ENCODE results near the gene PKD2L2.
"Not testable (repeated sequence)": the region's sequence is repeated elsewhere in the genome, so short reads cannot be mapped to it uniquely, and the experiment has no call there.

The PKD2L2 gene

DNA sequence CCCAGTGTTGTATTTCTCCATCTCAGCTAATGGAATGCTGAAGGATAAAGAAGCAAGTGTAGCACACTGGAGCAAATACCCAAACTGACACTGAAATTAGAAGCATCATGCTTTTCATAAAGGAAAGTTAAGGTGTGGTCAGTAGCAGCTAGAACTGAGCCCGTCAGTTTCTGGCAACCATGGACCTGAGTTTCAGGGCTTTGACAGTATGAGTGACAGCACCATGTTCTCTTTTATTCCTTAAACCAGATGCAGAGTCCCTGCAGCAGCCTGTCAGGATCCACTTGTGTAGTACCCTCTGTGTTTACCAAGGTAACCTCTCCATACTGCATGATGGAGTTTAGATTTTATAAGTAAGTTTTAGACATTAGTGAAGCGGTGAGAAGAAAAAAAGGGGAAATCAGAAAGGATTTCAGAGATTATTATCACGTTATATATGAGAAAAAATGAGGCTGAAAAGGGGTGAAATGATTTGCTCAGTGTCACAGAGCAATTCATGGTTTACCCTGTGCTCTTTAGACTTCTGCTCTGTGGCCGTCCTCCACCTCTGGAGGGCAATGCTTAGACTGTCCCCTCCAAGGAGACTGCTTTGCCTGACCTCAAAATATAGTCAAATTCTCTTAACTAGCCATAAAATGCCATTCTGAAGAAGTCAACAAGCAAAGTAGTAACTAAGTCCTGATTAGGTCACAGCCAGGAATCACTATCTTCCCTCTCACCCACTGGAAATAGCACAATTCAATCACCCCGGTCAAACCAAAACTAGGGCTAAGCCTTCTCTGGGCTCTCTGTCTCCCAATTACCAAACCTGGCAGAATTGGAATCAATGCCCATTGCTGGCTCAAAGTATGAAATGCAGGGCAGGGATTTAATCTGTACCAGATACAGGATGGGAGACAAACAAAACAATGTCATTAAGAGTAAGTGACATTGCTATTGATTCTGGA lies 32.1 kb upstream of the PKD2L2 start:
- TF ChIP-seq, protein P1, sequence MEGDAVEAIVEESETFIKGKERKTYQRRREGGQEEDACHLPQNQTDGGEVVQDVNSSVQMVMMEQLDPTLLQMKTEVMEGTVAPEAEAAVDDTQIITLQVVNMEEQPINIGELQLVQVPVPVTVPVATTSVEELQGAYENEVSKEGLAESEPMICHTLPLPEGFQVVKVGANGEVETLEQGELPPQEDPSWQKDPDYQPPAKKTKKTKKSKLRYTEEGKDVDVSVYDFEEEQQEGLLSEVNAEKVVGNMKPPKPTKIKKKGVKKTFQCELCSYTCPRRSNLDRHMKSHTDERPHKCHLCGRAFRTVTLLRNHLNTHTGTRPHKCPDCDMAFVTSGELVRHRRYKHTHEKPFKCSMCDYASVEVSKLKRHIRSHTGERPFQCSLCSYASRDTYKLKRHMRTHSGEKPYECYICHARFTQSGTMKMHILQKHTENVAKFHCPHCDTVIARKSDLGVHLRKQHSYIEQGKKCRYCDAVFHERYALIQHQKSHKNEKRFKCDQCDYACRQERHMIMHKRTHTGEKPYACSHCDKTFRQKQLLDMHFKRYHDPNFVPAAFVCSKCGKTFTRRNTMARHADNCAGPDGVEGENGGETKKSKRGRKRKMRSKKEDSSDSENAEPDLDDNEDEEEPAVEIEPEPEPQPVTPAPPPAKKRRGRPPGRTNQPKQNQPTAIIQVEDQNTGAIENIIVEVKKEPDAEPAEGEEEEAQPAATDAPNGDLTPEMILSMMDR (conservative IDR thresholded peaks at IDR 0.05; ENCODE audit: low read depth, low read length): no peak
- no peak overlapping the region for H3K4me3 ChIP-seq (ENCODE audit: low read depth, low read length)
- DNase-seq (ENCODE audit: low read depth): no peak

DNA sequence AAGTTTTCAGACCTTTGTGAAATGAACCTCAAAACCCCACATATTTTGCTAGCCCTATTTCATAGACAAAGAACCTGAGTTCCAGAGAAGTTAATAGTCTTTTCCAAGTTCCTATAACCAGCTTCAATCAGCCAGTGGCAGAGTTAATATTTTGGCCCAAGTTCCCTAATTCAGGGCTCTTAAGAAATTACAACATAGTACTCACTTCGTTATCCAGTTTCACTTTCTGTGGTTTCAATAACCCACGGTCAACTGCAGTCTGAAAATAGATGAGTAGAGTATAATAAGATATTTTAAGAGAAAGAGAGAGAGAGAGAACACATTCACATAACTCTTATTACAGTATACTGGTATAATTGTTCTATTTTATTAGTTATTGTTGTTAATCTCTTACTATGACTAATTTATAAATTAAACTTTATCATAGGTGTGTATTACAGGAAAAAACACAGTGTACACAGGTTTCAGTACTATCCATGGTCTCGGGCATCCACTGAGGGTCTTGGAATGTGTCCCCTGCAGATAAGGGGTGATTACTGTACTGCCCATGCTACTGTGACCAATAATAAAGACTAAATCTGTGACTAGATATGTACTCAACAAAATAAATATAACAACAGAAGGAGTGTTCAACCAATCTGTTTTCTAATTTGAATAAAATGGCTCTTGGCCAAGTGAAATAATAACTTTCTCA lies 30.9 kb upstream of the PKD2L2 start:
- TF ChIP-seq, protein P1 (conservative IDR thresholded peaks at IDR 0.05; ENCODE audit: low read depth, low read length): no peak

DNA sequence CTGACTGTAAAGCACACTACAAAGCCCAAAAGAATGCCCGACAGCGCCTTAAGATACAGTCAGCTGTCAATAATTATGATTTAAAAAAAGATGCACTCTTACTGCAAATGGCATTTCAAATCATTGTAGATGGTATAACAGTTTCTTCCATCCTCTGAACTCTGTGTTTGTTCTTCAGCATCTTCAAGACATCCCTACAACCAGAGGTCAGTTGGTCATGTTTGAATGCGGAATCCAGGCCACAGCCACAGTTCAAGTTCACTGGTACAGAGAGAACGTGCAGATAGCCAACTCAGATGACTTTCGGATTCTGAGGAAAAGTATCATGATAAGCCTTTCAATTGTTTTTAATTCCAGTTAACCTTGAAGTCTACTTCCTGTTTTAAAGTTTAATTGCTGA lies 30.3 kb upstream of the PKD2L2 start:
- TF ChIP-seq, protein P1 (conservative IDR thresholded peaks at IDR 0.05; ENCODE audit: low read depth, low read length): no peak
- no peak overlapping the region for H3K4me3 ChIP-seq (ENCODE audit: low read depth, low read length)
- DNase-seq (ENCODE audit: low read depth): no peak

More for the DNA sequence above, 30.9 kb upstream of the PKD2L2 start:
- no peak overlapping the region for H3K4me3 ChIP-seq (ENCODE audit: low read depth, low read length)
- peak; percentile 59 for DNase-seq (ENCODE audit: low read depth)

DNA sequence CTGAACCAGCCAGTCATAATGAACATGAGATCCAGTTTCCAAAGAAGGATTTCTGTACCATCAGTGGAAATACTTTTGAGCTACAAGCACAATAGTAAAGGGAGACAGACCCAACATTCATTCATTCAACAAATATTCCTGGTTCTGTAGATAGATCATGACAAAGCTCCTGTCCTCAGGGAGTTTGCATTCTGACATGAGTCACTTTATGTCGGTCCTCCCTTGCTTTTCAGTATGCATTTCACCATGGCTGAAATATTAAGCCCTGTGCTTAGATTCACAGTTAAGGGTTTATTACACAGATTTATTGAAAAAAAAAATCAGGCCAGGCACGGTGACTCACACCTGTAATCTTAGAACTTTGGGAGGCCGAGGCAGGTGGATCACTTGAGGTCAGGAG lies 27.0 kb upstream of the PKD2L2 start:
- H3K4me3 ChIP-seq (ENCODE audit: low read depth, low read length): no peak overlapping the region
- DNase-seq (ENCODE audit: low read depth): no peak
- TF ChIP-seq, protein P1 (conservative IDR thresholded peaks at IDR 0.05; ENCODE audit: low read depth, low read length): no peak

DNA sequence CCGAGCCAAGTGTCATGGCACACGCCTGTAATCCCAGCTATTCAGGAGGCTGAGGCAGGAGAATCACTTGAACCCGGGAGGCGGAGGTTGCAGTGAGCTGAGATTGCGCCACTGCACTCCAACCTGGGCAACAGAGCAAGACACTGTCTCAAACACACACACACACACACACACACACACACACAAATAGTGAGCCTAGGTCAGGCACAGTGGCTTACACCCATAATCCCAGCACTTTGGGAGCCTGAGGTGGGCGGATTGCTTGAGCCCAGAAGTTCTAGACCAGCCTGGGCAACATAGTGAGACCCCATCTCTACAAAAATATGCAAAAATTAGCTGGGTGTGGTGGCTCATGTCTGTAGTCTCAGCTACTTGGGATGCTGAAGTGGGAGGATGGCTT lies 25.6 kb upstream of the PKD2L2 start:
- not testable (repeated sequence) for DNase-seq (ENCODE audit: low read depth); H3K4me3 ChIP-seq (ENCODE audit: low read depth, low read length)

DNA sequence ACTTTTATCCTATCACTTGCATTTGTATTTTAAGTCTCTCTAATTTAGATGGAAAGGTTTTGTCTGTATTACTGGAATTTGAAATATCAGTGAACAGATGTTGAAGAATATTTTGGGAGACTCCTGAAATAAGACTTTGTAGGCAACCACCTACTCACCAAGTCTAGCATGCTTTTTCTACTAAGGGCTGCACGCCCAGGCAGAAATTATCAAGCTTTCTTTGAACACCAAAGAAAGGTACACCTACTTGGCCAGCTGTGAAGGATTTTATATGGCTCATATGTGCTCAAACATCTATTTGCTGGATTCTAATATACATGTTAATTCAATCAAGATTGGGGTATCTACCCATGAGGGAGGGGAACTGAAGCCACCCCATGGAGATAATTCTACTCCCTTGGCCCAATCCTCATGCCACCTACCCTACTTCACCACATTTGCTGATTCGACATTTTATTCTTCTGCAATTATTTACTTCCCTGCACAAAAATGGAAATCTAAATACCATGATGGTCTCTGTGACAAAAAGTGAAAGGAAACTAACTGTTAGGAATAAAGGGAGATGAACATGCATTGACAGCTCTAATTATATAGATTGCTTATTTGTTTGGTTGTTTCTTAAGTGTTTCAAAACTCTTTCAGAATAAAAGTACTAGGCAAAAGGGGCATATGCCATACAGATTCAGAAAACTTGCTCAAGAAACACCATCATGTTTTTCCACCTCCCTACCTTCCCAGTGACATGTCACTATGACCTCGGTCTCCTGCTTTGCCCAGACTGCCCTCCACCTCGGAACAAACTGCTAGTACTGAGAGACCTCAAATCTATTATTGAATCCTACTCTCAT lies 22.5 kb upstream of the PKD2L2 start:
- H3K4me3 ChIP-seq (ENCODE audit: low read depth, low read length): no peak overlapping the region
- TF ChIP-seq, protein P1 (conservative IDR thresholded peaks at IDR 0.05; ENCODE audit: low read depth, low read length): no peak

DNA sequence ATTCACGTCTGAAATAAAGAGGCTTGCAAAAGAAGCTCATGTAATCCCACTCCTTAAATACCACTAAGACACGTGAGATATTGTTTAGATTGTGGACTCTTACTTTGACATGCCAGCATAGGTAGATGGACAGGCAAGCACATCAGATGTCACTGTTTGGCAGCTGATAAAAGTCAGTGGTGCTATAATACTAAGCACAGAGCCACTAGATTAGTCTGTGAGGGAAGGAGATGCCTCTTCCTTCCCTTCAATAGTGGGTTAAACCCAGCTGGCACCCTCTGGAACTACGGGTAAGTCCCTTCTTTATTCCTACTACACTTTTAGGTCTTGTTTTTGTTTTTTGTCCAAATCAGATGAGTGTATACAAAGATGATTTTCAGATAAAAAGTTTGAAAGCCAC lies 21.6 kb upstream of the PKD2L2 start, which contains the start of gene MYOT:
Gene MYOT (plus strand): TSS at position 197 of the 400 bp plus-strand sequence. CDS start 2,792 bp downstream, outside the sequence.
- TF ChIP-seq, protein P1 (conservative IDR thresholded peaks at IDR 0.05; ENCODE audit: low read depth, low read length): no peak
- DNase-seq (ENCODE audit: low read depth): no peak
- H3K4me3 ChIP-seq (ENCODE audit: low read depth, low read length): no peak within 1 kb of the TSS

More for the DNA sequence above, 22.5 kb upstream of the PKD2L2 start:
- no peak for DNase-seq (ENCODE audit: low read depth)

Measured in choroid plexus epithelial cell (primary cell).